Cardiac muscle cell (in vitro differentiated cells and primary cell): ENCODE data around the gene MYO5B. TPM values are rescaled to one million over a fixed set of nuclear protein-coding genes. Genes with fewer than 3 reads are reported as not detected.

Source experiments
- DNase-seq, 2 donors: peaks; one replicate each; pipeline versions ENCODE4 v3.0.0 to v3.0.0-alpha.2; 2010 to 2017; ENCODE audit warnings: low read depth in 1 of 2, low spot score in 1 of 2
- H3K27ac ChIP-seq: fragments of 200-600 bp; sonication (generic); 2 replicates; pipeline ENCODE4 v1.5.1; 2016
- H3K27me3 ChIP-seq: fragments of 200-600 bp; sonication (generic); 2 replicates; pipeline ENCODE4 v1.6.0; 2016; ENCODE audit warnings: control low read depth
- H3K36me3 ChIP-seq: fragments of 200-600 bp; sonication (generic); 2 replicates; pipeline ENCODE4 v1.5.1; 2016; ENCODE audit warnings: control low read depth
- H3K4me1 ChIP-seq: fragments of 200-600 bp; sonication (generic); 2 replicates; pipeline ENCODE4 v1.8.1; 2017; ENCODE audit warnings: low read depth, mild to moderate bottlenecking, mixed run types
- H3K4me3 ChIP-seq: fragments of 200-600 bp; sonication (generic); 2 replicates; pipeline ENCODE4 v1.5.1; 2016; ENCODE audit warnings: mild to moderate bottlenecking
- H3K9me3 ChIP-seq: fragments of 200-600 bp; sonication (generic); 2 replicates; pipeline ENCODE4 v1.5.1; 2017; ENCODE audit warnings: low read depth, mild to moderate bottlenecking, control low read depth
- CTCF ChIP-seq: IDR thresholded peaks from 2 replicates; pipeline ENCODE4 v1.5.1; 2012; ENCODE audit warnings: low read depth, mild to moderate bottlenecking, low read length
- polyA plus RNA-seq: library from polyadenylated mRNA; unstranded; fragments of >200 nt; fragmentation: Nextera tagmentation; extraction: Ambion mirVana; gene quantifications from 2 replicates; pipeline ENCODE4 v1.2.1, GENCODE V29; 2016
- total RNA-seq: library from RNA; depleted of rRNA; stranded (reverse); fragments of >200 nt; gene quantifications from 2 replicates; pipeline ENCODE4 v1.2.3, GENCODE V29; 2016

The MYO5B gene
- total and polyA plus RNA-seq, 2 experiments from 2014 or later = 3.0 to 16.7 TPM

DNA sequence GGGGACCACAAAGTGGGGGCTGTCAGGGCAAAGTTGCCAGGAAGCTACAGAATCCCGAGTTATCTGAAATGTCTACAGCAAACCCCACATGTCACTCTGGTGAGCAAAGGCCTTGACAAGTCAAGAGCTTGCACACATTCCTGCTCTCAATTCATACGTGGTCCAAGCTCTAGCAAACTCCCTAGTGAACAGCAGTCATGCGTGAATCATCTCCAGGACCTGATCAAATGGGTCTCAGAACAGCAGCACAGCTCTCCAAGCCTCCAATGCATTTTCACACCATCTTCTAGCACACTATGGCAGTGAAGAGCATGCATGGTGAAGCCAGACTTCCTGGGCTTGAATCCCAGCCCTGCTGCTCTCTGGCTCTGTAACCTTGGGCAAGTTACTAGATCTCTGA is 68.5 kb downstream of the MYO5B start:
- Histone ChIP-seq H3K27me3 (no peaks in the 10 kb centered on the region), H3K27ac (no peak overlapping the region), H3K4me1 (no peaks in the 10 kb centered on the region), H3K4me3 (no peak overlapping the region), H3K9me3 (no peaks in the 10 kb centered on the region), H3K36me3 (no peaks in the 10 kb centered on the region)
- no peak for DNase-seq
- no peak for TF ChIP-seq CTCF

- H3K27me3 ChIP-seq = no peaks in the 10 kb centered on the region
- H3K4me3 ChIP-seq = no peak overlapping the region
- DNase-seq = no peak
- H3K9me3 ChIP-seq = no peaks in the 10 kb centered on the region
- no peaks in the 10 kb centered on the region for H3K36me3 ChIP-seq
- no peak overlapping the region for H3K27ac ChIP-seq
- TF ChIP-seq CTCF = no peak
- no peaks in the 10 kb centered on the region for H3K4me1 ChIP-seq
These were observed 69.5 kb downstream of the MYO5B start for GRCh38 chr18:50125456-50125855.

DNA sequence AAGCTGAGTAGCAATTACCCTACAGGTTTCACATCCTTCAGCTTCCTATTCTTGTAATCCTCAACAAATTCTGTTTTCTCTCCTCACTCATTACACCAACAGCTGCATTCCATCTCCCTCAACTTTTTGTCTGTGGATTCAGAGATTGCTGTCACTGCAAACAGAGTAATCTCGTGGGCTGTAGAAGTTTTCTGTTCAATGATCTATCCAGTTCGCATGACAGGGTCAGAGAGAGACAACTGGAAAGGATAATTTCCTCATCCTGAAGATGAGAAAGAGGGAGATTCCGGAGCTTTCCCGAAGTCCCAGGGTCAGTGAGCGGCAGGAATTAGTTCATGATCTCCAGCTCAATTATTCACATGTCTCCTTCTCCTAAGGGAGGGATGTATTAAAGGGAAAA is 75.7 kb downstream of the MYO5B start:
- H3K4me3 ChIP-seq = no peak overlapping the region
- no peaks in the 10 kb centered on the region for H3K27me3 ChIP-seq
- H3K27ac ChIP-seq = no peak overlapping the region
- TF ChIP-seq CTCF = no peak
- no peaks in the 10 kb centered on the region for H3K4me1 ChIP-seq
- no peak for DNase-seq
- H3K36me3 ChIP-seq = no peaks in the 10 kb centered on the region
- no peaks in the 10 kb centered on the region for H3K9me3 ChIP-seq

GRCh38 chr18:50117863-50118262 is 77.1 kb downstream of the MYO5B start:
- H3K4me1 ChIP-seq = peaks cover 5% of the 10 kb centered on the region
- H3K27me3 ChIP-seq = no peaks in the 10 kb centered on the region
- no peaks in the 10 kb centered on the region for H3K36me3 ChIP-seq
- no peak for TF ChIP-seq CTCF
- no peak overlapping the region for H3K27ac ChIP-seq
- no peak for DNase-seq
- H3K9me3 ChIP-seq = no peaks in the 10 kb centered on the region
- no peak overlapping the region for H3K4me3 ChIP-seq

GRCh38 chr18:50115095-50115494 is 79.9 kb downstream of the MYO5B start:
- Histone ChIP-seq H3K4me1 (peaks cover 5% of the 10 kb centered on the region), H3K4me3 (no peak overlapping the region), H3K9me3 (no peaks in the 10 kb centered on the region), H3K36me3 (no peaks in the 10 kb centered on the region), H3K27ac (no peak overlapping the region), H3K27me3 (no peaks in the 10 kb centered on the region)
- DNase-seq = peak in 1 of 2 donors; percentile 52
- no peak for TF ChIP-seq CTCF

- no peaks in the 10 kb centered on the region for H3K27me3 ChIP-seq
- H3K36me3 ChIP-seq = no peaks in the 10 kb centered on the region
- no peak overlapping the region for H3K4me3 ChIP-seq
- no peaks in the 10 kb centered on the region for H3K9me3 ChIP-seq
- TF ChIP-seq CTCF = no peak
- peaks cover 5% of the 10 kb centered on the region for H3K4me1 ChIP-seq
- H3K27ac ChIP-seq = no peak overlapping the region
- no peak for DNase-seq
These were observed 80.5 kb downstream of the MYO5B start for GRCh38 chr18:50114448-50114847.
